HG02981 (cell line): ENCODE results near the gene KIAA0408.

Source experiments
- ATAC-seq: cut with Tn5 transposase; IDR thresholded peaks from one replicate; pipeline ENCODE4 v1.9.1; 2021; ENCODE audit warnings: mild to moderate bottlenecking, moderate library complexity; ENCODE audit not compliant: unreplicated experiment

The KIAA0408 gene

DNA sequence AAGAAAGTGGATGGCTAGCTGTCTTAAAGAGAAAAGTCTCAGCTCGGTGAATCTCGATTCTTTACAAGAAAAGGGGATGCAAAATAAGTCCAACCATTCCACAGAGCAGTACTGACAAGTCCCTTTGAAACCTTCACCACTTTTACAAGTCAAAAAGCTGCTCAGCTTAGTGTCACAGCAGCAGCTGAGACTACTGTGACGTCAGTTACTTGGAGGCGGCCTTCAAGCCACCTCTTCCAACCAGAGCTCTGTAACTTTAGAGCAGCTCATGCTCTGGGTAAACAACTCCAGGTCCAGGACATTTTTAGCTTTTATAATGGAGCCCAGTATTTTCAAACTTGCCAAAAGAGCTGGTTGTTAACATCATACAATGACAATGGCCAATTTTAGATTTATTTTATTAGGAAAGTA is at the start of gene KIAA0408:
KIAA0408 (minus strand) TSS at position 159 of the 411 bp plus-strand sequence. CDS start 5,408 bp downstream, outside the sequence.
- no peak for ATAC-seq

DNA sequence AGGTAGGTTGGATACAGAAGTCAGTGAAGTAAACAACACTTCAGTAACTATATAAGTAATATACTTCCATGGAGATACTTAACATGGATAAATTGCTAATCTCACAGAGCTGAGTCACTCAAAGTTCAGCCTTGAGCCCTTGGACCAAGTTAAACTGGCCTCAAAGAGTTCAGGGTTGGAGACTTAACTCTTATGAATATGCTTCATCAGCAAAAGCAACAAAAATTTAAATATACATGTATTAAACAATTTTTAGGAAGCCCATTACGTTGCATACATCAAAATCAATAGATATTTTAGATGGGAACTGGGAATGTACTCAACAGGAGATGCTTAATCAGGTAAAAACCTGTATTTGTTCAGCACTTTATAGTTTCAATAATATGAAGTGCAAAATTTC is 47.7 kb upstream of the KIAA0408 start:
- no peak for ATAC-seq

DNA sequence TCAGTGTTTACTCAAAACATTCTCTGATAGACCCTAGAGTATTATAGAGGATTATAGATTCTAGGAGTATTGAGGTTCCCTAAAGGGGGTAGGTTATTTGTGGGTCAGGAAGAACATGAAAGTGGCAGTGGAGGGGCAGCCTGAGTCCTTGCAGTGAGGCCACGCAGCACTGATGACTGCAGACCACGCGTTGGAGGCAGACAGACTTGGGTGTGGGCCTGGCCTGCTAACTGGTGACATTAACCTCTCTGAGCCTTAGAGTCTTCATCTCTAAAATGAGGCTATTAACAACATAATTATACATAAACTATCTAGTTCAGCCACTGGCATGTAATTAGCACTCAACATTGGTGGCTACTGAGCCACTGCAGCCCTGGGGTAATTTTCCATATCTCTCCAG is 43.8 kb upstream of the KIAA0408 start:
- ATAC-seq = no peak

DNA sequence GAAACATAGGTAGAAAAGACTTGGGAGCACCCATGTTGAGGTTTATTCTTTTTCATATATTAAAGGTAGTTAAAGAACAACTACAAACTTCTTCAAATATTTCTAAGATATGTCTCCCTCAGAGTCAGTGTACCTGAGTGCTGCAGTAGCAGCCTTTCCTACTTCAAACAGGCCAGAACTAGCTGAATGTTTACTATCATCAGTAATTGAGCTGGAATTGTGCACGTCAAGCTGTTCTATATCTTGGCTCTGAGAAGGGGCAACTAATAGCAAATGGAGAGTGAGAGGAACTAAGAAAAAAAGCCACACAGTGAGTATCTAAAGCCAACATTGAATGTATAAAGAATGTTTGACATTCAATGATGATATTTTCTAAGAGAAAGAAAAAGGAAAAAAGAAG is 38.2 kb upstream of the KIAA0408 start:
- ATAC-seq = no peak

DNA sequence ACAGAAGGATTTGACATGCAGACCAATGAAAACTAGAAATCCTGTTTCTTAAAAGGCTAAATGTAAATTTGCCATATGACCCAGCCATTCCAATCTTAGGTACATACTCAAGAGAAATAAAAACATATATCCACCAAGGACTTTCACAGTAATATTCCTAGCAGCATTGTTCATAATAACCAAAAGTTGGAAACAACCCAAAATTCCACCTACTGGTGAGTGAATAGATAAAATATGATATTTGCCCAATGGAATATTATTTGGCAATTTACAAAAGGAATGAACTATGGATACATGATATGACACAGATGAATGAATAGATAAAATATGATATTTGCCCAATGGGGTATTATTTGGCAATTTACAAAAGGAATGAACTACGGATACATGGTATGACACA is 37.3 kb upstream of the KIAA0408 start:
- ATAC-seq = no peak

DNA sequence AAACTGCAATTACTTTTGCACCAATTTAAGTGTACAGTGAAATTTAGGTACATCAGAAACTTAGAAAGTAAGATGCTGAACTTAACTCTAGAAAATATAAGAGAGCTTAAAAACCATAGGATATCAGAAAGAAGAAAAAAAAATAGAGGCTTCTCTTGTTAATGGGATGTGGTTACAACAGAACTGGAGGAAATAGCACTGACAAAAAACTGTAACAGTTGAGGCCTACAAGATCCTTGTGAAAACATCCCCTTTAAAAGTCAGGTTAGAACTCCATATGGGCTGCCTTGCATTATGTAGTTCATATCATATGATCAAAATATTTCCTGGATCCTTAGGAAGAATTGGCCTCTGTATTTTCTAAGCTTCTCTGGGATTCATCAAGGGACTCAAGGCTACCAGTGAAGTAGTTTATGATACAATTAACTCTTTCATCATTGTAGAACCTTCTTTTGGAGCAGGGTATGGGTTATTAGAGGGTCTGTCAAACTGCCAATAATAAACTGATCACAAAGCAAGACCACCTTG is 35.1 kb upstream of the KIAA0408 start:
- ATAC-seq = no peak

DNA sequence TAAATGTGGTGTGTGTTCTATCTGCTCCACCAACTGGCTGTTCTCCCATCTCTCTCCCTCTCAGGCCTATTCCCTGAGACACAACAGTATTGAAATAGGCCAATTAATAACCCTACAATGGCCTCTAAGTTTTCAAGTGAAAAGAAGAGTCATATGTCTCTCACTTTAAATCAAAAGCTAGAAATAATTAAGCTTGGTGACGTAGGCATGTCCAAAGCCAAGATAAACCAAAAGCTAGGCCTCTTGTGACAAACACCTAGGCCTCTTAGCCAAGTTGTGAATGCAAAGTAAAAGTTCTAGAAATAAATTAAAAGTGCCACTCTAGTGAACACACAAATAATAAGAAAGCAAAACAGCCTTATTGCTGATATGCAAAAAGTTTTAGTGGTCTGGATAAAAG is 30.1 kb upstream of the KIAA0408 start:
- no peak for ATAC-seq

DNA sequence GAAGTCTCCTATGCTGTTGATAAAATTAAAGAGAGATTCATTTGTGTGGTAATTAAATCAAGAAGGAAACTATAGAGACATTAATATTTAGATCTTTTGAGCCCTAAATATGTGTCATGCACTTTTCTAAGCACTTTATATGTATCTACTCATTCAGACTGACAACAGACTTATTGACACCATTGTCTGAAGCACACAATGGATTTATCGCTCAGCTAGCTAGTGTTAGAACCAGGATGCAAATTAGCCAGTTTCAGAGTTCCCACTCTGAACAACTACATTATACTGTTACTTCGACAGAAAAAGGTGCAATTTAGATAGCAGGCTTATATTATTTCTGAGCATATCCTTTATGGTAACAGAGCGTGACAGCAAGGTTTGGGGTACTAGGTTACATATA is 27.7 kb upstream of the KIAA0408 start:
- no peak for ATAC-seq

DNA sequence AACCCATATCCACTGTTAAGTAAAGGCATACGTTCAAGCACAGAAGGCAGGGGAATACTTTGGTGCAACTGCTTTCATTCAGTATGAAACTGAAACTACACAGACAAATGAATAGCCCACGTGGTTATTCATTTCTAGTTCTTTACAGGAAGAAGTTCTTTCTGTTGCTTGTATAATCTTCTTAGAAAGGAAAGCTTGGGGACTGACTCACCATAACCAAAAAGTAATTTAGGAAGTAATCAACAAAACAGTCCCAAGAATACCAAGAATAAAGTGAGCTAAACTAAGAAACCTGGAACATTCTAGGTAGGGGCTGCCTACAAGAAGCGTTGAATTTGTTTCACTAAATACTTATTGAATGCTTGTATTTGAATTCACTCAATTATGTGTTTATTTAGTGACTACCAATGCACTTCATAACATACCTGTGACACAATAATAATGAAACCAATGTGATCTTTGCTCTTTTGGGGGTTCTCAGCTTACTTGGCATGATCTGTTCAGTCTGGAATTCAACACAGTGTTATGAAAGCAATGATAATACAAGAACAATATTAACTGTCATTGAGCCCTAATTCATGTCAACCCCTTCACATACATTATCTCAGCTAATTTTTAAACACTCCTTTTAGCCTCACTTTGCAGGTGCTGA is 25.1 kb upstream of the KIAA0408 start:
- ATAC-seq = peak; percentile 99

DNA sequence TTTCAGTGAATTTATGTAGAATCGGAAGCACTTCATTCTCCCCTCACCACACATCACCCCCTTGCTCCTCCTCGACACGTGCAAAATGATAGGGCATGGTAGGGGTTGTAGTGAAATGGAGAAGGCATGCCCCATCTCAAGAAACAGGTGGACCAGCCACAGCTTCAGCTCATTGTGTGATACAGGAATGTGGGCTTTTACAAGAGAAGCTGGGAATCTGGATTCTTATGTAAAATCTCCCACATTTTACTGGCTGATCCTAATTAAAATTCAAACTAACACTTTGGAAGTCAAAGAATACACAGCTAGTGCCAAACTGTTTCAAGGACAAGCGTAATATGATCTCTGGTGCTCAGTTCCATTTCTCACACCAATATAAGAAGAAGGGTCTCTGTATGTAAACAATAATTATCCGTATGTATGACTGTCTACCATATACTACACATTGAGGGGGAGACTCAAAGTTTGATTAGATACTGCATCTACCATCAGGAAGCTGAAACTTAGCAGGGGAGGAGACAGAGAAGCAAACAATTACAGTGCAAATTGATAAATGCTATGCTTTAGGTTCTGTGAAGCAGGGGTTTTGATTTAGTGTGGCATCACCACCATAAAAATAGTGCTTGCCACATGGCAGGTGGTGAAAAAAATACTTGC is 24.3 kb upstream of the KIAA0408 start:
- peak; percentile 30 for ATAC-seq

DNA sequence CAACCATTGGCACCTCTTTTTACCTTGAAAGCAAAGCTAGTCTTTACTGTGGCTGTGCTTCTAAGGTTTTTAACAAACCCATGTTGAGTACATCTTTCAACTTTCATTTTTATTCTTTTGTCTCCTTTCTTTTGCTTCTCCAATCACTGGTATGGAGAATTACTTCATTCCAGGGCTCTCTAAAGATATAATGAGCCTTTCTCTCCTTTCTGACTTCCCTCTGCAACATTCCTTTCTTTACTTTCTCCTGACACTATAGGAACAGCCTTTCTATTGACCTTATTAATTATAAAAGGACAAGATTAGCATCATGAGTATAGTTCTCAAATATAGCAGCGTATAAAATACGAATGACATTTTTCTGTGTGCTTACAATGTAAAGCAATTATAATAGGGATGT is 23.1 kb upstream of the KIAA0408 start:
- no peak for ATAC-seq

DNA sequence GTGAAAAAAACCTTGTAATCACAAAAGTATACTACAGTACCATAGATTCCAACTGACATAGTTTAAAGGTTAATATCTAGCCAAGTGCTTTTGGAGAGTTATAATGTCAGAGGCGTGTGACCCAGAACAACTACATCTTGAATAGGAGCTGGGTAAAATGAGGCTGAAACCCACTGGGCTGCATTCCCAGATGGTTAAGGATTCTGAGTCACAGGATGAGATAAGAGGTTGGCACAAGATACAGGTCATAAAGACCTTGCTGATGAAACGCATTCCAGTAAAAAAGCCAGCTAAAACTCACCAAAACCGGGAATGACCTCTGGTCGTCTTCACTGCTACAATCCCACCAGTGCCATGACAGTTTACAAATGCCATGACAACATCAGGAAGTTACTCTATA is 22.4 kb upstream of the KIAA0408 start:
- no peak for ATAC-seq

DNA sequence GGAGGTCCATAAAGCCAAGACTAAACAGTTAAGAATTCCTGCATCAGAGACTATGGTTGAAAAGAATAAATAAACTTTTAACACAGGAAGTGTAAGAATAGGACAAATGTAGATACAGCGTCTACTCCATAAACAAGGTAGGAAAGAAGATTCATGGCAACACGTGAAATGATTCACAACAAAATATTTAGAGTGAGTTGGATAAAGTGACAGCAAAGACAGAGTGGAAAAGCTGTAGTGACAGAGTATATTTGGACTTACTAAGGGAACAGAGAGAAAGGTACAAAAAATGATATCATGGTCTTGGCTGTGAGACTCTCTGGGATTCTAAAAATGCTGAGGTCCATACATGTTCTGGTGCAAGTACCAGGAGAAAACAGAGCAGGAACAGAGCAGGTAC is 21.9 kb upstream of the KIAA0408 start:
- no peak for ATAC-seq

DNA sequence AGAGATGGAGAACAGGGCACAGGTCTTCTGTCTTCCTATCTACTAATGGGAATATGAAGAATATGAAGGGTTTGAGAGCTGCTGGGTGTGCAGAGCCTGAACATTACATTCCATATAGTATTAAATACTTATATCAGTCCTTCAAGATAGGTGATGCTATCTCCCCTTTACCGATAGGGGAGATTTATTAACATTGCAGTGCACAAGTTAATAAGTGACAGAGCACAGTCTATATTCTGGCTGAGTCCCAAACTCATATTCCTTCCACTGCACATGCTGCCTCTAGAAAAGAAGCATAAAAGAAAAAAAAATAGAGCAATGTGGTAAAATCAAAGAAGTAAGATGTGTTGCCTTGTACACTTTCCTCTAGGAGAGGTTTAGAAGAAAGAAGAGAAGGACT is 18.5 kb upstream of the KIAA0408 start:
- ATAC-seq = no peak

DNA sequence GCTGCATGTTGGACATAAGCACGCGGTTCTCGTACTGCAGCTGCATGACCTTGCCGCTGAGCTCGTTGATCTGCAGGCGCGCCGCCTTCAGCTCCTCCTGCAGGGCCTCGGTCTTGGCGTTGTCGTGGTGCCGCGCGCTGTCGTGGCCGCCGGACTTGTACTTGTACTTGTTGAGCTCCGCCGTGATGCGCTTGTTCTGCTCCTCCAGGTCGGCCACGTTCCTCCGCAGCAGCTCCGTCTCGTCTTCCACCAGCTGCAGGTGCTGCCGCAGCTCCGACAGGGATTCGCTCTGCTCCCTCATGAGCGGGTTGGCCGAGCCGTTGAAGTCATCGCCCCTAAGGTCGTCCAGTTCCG is 16.6 kb upstream of the KIAA0408 start:
- ATAC-seq = no peak

DNA sequence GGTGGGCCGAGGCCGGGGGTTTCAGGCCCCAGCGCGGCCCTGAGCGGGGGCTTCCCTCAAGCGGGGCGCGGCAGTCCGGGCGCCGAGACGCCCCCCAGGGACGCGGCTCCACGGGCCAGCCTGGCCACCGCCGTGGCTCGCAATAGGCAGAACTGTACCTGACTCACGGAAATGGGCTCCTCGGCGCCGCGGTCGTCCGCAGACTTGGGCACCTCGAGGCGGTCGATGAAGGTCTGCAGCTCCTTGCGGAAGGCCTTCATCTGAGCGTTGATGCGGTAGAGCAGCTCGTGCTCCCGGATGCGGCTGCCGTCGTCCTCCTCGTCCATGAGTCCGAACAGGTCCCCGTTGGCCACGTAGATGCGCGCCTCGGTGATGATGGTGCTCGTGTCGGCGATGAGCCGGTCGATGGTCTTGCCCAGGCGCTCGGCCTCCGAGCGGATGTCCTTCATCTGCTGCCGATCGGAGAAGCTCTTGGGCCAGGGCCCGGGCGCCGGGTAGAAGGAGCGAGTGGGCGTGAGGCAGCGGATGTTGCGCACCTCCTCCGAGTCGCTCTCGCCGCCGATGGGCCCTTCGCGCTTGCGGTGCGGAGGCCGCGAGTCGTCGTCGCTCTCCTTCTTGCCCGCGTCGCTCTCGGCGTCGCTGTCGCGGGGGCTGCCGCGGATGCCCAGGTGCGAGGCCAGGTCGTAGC is 16.1 kb upstream of the KIAA0408 start:
- no peak for ATAC-seq

DNA sequence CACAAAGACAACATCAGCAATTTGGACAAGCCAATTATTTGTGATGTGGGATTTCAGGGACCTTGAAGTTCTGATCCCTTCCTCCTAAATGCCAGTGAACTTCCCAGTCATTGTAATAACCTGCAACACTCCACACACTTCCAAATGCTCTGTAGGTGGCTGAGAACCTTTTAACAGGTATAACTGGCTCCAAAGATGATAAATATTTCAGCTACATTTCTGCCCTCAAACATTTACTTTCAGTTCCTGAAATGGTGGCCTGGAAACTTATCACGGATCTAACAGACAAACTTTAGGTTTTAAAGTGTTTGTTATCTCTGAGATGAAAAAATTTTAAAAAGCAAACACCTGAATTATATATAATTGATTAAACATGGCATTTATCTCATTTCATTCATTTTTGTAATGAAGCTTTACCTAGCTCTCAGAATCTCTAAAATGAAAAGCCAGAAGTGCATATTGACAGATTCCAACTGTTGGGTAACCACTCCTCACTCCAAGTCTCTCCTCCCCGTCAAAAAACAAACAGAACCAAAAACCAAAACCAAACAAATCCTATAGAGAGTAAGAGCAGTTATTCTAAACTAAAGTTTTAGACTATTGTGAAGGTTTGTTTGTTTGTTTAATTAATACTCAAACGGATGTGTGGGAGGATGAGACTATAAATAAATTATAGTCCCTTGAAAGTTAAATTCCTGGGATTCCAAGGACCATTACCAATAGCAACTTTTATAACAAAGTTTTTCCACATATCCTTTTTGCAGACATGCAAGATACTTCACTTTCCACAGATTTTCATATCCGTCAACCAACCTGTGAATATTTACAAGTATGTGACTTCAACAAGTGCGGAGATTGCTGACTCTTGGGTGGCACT is 12.4 kb upstream of the KIAA0408 start:
- no peak for ATAC-seq

DNA sequence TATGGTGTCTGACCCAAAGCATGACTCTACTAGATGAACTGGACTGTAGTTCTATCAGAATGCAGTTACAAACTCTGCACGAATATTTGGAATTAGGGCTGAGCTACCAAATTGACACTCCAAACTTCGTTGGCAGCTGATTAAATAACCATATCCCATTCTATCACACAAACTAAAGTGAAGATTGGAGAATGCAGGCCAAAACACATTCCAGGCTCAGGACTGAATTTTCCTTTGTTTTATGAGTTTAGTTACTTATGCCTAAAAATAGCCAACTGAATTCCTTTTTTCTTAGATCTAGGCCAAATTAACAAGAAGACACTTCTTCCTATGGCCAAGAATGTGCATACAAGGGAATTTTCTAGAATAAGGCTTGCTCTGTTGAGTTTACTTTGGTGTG is 9.7 kb upstream of the KIAA0408 start:
- no peak for ATAC-seq

DNA sequence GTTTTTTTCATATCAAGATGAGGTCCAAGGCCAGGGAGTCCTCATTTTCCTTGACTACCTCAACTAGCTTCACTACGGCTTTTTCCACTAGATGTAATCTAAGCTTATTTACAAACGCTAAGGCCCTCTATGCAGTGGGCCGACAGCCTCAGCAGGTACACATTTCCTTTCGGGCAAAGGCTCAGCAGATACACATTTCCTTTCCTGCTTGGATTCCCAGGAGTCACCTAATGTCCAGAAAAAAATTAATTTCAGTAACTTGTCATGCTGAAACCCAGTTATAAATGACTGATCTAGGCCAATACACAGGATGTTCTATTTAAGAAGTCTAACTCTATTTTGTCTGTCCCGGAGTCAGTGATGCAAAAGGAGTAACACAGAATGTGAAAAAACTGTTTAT is 7.2 kb upstream of the KIAA0408 start:
- no peak for ATAC-seq

DNA sequence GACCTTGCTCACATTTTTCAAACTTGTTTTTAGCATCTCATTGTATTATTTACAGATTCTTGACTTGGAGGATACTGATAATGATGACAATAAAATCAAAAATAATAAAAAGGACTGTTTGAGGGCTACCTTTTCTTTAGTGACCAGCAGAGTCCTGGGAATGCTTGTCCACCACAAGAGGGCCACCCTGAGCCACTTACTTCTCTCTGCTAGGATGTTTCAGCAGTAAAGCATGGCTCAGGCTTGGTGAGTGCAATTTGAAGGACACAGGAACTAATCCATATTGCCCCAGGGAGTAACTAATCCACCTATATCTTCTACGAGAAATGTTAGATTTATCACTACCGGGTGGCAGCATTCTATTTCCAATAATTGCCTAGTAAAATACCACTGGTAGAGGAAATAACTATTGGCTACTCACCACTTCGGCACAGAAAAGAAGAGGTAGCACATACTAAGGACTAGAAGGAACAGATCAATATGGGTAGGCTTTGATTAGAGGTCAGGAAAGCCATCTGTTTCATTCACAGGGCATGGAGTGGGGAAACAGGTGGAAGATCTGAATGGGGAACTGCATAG is 5.8 kb upstream of the KIAA0408 start:
- ATAC-seq = peak; percentile 93
